GF-D8 (cell line): ENCODE measurements around the gene SCD.

Source experiments
- DNase-seq: peaks from one replicate; lab custom pipeline; 2025; lab: John Stamatoyannopoulos, UW

The SCD gene

GRCh38 chr10:100401631-100402328, 54.7 kb downstream of the SCD start:
- DNase-seq = no peak

- DNase-seq = no peak
These were observed 56.7 kb downstream of the SCD start for GRCh38 chr10:100403734-100404133.

DNA sequence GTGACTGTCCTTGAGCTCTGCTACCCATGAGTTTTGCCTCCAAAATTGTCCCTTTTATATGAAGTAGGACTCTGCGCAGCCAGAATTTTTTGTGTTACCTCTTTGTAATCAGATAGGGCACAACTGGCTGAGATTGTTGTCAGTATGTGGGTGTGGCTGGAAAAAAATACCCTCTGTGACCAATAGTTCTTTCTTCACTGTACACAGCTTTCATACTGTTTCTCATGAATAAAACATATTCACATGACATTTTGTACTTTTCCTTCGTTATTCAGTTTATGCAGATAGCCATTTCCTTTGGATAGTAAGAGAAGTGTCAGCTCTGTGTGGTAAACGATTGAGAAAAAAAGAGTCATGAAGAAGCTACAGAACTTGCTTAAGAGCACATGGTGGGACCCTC, 66.1 kb downstream of the SCD start:
- no peak for DNase-seq
